GM19455 (cell line): ENCODE data around the gene DLG1.
"Not testable (repeated sequence)": the region's sequence is repeated elsewhere in the genome, so short reads cannot be mapped to it uniquely, and the experiment has no call there.

Experiments used
- ATAC-seq: cut with Tn5 transposase; IDR thresholded peaks from one replicate; pipeline ENCODE4 v1.9.1; 2021; ENCODE audit not compliant: unreplicated experiment

The DLG1 gene

GRCh38 chr3:197216914-197217313 is 81.5 kb downstream of the DLG1 start:
- no peak for ATAC-seq

DNA sequence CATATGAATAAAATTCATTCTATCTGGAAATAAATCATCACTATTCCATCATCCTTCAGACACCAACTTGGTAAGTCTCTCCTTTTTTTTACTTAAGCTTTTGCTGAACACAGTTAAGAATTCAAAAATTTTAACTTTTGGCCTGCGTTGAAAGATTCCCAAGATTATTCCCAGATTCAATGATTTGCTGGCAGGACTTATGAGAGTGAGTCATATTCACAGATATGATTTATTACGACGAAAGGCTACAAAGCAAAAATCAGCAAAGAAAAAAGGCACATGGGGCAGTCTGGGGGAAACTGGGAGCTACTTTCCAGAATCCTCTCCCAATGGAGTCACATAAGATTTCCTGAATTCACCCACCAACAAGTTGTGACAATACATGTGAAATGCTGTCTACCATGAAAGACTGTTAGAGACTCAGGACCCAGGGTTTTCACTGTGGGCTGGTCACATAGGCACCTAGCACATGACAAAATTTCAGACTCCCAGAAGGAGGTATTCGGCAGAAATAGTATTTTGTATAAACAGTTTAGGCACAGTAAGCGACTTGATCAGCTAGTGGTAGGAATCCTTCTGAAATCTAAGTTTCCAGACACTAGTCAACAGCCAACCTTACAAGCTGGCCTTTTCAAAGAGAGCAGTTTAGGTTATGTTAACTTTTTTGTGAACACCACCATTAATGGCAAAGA is 82.1 kb downstream of the DLG1 start:
- no peak for ATAC-seq

- no peak for ATAC-seq
Observed at GRCh38 chr3:197212290-197212689, 86.1 kb downstream of the DLG1 start.

GRCh38 chr3:197211698-197212097 is 86.7 kb downstream of the DLG1 start:
- ATAC-seq: not testable (repeated sequence)

- ATAC-seq: no peak
Observed at GRCh38 chr3:197209366-197210260, 88.8 kb downstream of the DLG1 start.

DNA sequence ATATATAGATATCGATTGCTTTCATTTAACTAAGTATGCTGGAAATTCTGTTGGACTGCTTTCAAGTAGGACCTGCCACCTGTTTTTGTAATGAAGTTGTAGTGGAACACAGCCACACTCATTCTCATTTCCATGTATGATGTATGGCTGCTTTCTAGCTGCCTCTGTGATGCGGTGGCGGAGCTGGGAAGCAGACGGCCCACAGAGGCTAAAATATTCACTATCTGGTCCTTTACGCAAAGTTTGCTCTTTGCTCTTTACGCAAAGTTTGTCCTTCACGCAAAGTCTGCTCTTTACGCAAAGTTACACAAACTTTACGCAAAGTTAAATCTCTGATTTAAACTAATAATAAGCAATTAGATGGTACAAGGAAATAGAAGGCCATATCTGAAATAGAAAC is 91.5 kb downstream of the DLG1 start:
- ATAC-seq: no peak

DNA sequence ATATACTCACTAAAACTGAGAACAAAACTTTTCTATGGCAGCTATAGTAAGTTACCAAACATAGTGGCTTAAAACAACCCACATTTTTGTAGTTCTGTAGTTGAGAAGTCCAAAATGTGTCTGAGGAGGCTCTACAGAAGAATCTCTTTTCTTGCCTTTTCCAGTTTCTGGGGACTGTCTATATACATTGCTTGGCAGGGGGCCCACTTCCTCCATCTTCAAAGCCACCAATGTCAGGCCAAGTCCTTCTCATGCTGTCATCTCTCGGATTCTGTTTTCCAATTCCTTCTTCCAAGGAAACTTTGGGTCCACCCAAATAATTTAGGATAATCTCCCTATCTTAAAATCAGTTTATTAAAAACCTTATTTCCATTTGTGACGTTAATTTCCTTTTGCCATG is 92.7 kb downstream of the DLG1 start:
- no peak for ATAC-seq

DNA sequence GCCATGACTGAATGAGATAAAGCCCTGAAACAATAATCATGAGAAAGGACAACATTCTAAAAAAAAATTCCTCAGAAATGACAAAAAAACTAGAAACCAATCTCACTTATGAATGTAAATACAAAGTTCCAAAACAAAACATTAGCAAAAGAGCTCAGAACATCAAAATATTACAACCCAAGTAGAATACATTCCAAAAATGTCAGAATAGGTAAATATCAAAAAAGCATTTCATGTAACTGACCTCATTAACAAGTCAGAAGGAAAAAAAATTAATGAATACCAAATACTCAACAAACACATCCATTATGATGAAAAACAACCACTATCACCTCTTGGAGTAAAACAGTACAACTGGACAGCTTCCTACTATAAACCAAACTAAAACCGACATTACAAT is 93.1 kb downstream of the DLG1 start:
- no peak for ATAC-seq

GRCh38 chr3:197204736-197205135 is 93.7 kb downstream of the DLG1 start:
- ATAC-seq: no peak

GRCh38 chr3:197203714-197204146 is 94.7 kb downstream of the DLG1 start:
- ATAC-seq: no peak

- ATAC-seq: no peak
Observed at GRCh38 chr3:197202694-197203093, 95.7 kb downstream of the DLG1 start.

DNA sequence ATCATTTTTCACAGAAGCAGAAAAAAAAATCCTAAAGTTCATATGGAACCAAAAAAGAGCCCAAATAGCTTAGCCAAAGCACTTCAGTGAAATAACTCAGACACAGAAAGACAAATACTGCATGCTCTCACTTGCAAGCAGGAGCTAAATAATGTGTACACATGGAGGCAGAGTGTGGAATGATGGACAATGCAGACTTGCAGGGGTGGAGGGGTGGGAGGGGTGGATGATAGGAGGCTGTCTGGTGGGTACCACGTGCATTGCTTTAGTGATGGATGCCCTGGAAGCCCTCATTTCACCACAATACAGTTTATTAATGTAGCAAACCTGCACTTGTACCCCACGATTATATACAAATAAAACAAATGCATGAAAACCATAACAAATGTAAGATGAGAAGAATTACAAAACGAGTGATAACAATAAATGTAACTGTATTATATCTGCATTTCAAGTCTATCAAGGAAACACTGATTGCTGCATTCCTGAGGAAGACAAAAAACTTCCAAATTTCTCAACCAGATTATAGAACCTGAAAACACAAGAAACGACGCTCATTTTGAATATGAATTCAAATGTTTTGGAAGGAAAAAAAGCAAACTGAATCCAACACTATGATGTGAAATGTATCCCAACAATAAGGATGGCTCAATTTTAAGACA is 96.5 kb downstream of the DLG1 start:
- ATAC-seq: no peak

DNA sequence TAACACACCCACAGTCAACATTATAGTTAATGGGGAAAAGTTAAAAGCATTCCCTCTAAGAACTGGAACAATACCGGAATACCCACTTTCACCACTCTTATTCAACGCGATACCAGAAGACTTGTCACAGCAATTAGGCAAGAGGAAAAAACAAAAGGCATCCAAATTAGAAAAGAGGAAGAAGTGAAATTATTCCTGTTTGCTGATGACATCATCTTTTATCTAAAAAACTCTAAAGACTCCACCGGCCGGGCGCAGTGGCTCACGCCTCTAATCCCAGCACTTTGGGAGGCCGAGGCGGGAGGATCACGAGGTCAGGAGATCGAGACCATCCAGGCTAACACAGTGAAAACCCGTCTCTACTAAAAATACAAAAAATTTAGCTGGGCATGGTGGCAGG is 97.6 kb downstream of the DLG1 start:
- ATAC-seq: not testable (repeated sequence)

GRCh38 chr3:197197334-197197733 is 101.1 kb downstream of the DLG1 start:
- no peak for ATAC-seq

GRCh38 chr3:197196192-197196591 is 102.2 kb downstream of the DLG1 start:
- ATAC-seq: no peak

GRCh38 chr3:197195326-197195725 is 103.1 kb downstream of the DLG1 start:
- no peak for ATAC-seq

DNA sequence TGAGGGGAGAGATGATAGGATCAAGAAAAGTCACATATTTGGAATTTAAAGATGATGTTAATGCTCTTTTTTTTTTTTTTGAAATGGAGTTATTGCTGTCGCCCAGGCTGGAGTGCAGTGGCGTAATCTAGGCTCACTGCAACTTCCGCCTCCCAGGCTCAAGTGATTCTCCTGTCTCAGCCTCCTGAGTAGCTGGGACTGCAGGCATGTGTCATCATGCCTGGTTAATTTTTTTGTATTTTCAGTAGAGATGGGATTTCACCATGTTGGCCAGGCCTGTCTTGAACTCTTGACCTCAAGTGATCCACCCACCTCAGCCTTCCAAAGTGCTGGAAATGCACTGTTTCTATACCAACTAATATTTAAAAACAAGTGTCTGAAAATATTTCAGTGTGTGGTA is 104.7 kb downstream of the DLG1 start:
- not testable (repeated sequence) for ATAC-seq

- ATAC-seq: no peak
Observed at GRCh38 chr3:197191897-197192296, 106.5 kb downstream of the DLG1 start.

GRCh38 chr3:197189623-197190022 is 108.8 kb downstream of the DLG1 start:
- no peak for ATAC-seq

GRCh38 chr3:197188963-197189362 is 109.4 kb downstream of the DLG1 start:
- no peak for ATAC-seq

GRCh38 chr3:197186887-197187588 is 111.4 kb downstream of the DLG1 start:
- no peak for ATAC-seq
